ENCODE data around the gene TBC1D19.
"Not testable (repeated sequence)": the region's sequence is repeated elsewhere in the genome, so short reads cannot be mapped to it uniquely, and the experiment has no call there.

DNA sequence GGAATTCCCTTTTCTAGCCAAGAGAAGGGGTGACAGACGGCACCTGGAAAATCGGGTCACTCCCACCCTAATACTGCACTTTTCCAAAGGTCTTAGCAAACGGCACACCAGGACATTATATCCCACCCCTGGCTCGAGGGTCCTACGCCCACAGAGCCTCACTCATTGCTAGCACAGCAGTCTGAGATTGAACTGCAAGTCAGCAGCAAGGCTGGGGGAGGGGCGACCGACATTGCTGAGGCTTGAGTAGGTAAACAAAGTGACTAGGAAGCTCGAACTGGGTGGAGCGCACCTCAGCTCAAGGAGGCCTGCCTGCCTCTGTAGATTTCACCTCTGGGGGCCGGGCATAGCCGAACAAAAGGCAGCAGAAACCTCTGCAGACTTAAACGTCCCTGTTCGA lies 110.2 kb downstream of the TBC1D19 start:
- TF ChIP-seq, protein P1, sequence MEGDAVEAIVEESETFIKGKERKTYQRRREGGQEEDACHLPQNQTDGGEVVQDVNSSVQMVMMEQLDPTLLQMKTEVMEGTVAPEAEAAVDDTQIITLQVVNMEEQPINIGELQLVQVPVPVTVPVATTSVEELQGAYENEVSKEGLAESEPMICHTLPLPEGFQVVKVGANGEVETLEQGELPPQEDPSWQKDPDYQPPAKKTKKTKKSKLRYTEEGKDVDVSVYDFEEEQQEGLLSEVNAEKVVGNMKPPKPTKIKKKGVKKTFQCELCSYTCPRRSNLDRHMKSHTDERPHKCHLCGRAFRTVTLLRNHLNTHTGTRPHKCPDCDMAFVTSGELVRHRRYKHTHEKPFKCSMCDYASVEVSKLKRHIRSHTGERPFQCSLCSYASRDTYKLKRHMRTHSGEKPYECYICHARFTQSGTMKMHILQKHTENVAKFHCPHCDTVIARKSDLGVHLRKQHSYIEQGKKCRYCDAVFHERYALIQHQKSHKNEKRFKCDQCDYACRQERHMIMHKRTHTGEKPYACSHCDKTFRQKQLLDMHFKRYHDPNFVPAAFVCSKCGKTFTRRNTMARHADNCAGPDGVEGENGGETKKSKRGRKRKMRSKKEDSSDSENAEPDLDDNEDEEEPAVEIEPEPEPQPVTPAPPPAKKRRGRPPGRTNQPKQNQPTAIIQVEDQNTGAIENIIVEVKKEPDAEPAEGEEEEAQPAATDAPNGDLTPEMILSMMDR (IDR thresholded peaks at IDR 0.05): not testable (repeated sequence)
- not testable (repeated sequence) for TF ChIP-seq POLR2AphosphoS5 (IDR thresholded peaks at IDR 0.05)

All from stomach (tissue), 4 donors.